Measurements from ENCODE around the gene DTNB.
"Not testable (repeated sequence)": the region's sequence is repeated elsewhere in the genome, so short reads cannot be mapped to it uniquely, and the experiment has no call there.

DNA sequence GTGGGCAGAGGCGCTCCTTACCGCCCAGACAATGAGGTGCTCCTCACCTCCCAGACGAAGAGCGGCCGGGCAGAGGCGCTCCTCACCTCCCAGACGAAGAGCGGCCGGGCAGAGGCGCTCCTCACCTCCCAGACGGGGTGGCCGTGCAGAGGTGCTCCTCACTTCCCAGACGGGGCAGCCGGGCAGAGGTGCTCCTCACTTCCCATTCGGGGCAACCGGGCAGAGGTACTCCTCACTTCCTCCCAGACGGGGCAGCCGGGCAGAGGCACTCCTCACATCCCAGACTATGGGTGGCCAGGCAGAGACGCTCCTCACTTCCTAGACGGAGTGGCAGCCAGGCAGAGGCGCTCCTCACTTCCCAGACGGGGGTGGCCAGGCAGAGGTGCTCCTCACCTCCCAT, 138.4 kb downstream of the DTNB start:
- TF ChIP-seq, protein P1, sequence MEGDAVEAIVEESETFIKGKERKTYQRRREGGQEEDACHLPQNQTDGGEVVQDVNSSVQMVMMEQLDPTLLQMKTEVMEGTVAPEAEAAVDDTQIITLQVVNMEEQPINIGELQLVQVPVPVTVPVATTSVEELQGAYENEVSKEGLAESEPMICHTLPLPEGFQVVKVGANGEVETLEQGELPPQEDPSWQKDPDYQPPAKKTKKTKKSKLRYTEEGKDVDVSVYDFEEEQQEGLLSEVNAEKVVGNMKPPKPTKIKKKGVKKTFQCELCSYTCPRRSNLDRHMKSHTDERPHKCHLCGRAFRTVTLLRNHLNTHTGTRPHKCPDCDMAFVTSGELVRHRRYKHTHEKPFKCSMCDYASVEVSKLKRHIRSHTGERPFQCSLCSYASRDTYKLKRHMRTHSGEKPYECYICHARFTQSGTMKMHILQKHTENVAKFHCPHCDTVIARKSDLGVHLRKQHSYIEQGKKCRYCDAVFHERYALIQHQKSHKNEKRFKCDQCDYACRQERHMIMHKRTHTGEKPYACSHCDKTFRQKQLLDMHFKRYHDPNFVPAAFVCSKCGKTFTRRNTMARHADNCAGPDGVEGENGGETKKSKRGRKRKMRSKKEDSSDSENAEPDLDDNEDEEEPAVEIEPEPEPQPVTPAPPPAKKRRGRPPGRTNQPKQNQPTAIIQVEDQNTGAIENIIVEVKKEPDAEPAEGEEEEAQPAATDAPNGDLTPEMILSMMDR (conservative IDR thresholded peaks at IDR 0.05) = not testable (repeated sequence)
- TF ChIP-seq EZH2 (IDR thresholded peaks at IDR 0.05; ENCODE audit: low read depth) = not testable (repeated sequence)

Measured in PC-9 (cell line).